ENCODE data around the gene RNLS. TPM values are rescaled to one million over a fixed set of nuclear protein-coding genes. Genes with fewer than 3 reads are reported as not detected.

RNLS gene
- total RNA-seq, 1 experiment from 2014 or later = 8.1 TPM

GRCh38 chr10:88315755-88316154 is 267.4 kb downstream of the RNLS start:
- ChIA-PET CTCF (no interaction called here), POLR2A (ENCODE audit: low non-redundant PET) (no interaction called here)
- no peak for DNase-seq (ENCODE audit: low spot score)
- Histone ChIP-seq H3K4me1 (ENCODE audit: insufficient read depth, low read length, poor library complexity, severe bottlenecking) (no peaks in the 10 kb centered on the region), H3K9me3 (ENCODE audit: low read depth, low read length, poor library complexity, severe bottlenecking) (peaks cover 10% of the 10 kb centered on the region), H3K27me3 (replicated peaks; ENCODE audit: insufficient read depth, low read depth, low read length, poor library complexity) (peaks cover 6% of the 10 kb centered on the region), H3K4me3 (ENCODE audit: low read depth, low read length, poor library complexity, severe bottlenecking) (no peak overlapping the region), H3K36me3 (ENCODE audit: insufficient read depth, low read length, poor library complexity, severe bottlenecking) (no peaks in the 10 kb centered on the region), H3K27ac (ENCODE audit: low read depth, low read length, poor library complexity, severe bottlenecking) (no peak overlapping the region)
- no peak for TF ChIP-seq CTCF (conservative IDR thresholded peaks at IDR 0.05; ENCODE audit: low read depth, low read length)
- no peak for TF ChIP-seq EZH2 (IDR thresholded peaks at IDR 0.05; ENCODE audit: borderline replicate concordance, low read depth, low read length, poor library complexity, severe bottlenecking)
- no TSS peak for BruUV-seq (replicated peaks)
- intact Hi-C loops (cut with micrococcal nuclease; ENCODE audit: unreplicated experiment) = no loop called here

- Histone ChIP-seq H3K4me1 (ENCODE audit: insufficient read depth, low read length, poor library complexity, severe bottlenecking) (no peaks in the 10 kb centered on the region), H3K4me3 (ENCODE audit: low read depth, low read length, poor library complexity, severe bottlenecking) (no peak overlapping the region), H3K27ac (ENCODE audit: low read depth, low read length, poor library complexity, severe bottlenecking) (no peak overlapping the region), H3K27me3 (replicated peaks; ENCODE audit: insufficient read depth, low read depth, low read length, poor library complexity) (peaks cover 6% of the 10 kb centered on the region), H3K36me3 (ENCODE audit: insufficient read depth, low read length, poor library complexity, severe bottlenecking) (no peaks in the 10 kb centered on the region), H3K9me3 (ENCODE audit: low read depth, low read length, poor library complexity, severe bottlenecking) (peaks cover 4% of the 10 kb centered on the region)
- ChIA-PET CTCF (no interaction called here), POLR2A (ENCODE audit: low non-redundant PET) (interaction anchor here (0.6 kb wide), 1 partner anchor 137 kb away, joined by 5 read pairs; no protein-coding TSS in a partner anchor)
- no TSS peak for BruUV-seq (replicated peaks)
- intact Hi-C loops (cut with micrococcal nuclease; ENCODE audit: unreplicated experiment) = no loop called here
- TF ChIP-seq EZH2 (IDR thresholded peaks at IDR 0.05; ENCODE audit: borderline replicate concordance, low read depth, low read length, poor library complexity, severe bottlenecking) (no peak), CTCF (conservative IDR thresholded peaks at IDR 0.05; ENCODE audit: low read depth, low read length) (no peak)
- no peak for DNase-seq (ENCODE audit: low spot score)
Measured at GRCh38 chr10:88314362-88314761, 268.8 kb downstream of the RNLS start.

- CTCF ChIA-PET = no interaction called here
- Histone ChIP-seq H3K36me3 (ENCODE audit: insufficient read depth, low read length, poor library complexity, severe bottlenecking) (no peaks in the 10 kb centered on the region), H3K27ac (ENCODE audit: low read depth, low read length, poor library complexity, severe bottlenecking) (no peak overlapping the region), H3K4me1 (ENCODE audit: insufficient read depth, low read length, poor library complexity, severe bottlenecking) (no peaks in the 10 kb centered on the region), H3K9me3 (ENCODE audit: low read depth, low read length, poor library complexity, severe bottlenecking) (peaks cover 3% of the 10 kb centered on the region), H3K4me3 (ENCODE audit: low read depth, low read length, poor library complexity, severe bottlenecking) (no peak overlapping the region), H3K27me3 (replicated peaks; ENCODE audit: insufficient read depth, low read depth, low read length, poor library complexity) (peaks cover 6% of the 10 kb centered on the region)
- no peak for DNase-seq (ENCODE audit: low spot score)
- BruUV-seq (replicated peaks) = no TSS peak
- no peak for TF ChIP-seq EZH2 (IDR thresholded peaks at IDR 0.05; ENCODE audit: borderline replicate concordance, low read depth, low read length, poor library complexity, severe bottlenecking)
- TF ChIP-seq CTCF (conservative IDR thresholded peaks at IDR 0.05; ENCODE audit: low read depth, low read length) = no peak
- POLR2A ChIA-PET (ENCODE audit: low non-redundant PET) = no interaction called here
- intact Hi-C loops (cut with micrococcal nuclease; ENCODE audit: unreplicated experiment) = no loop called here
Measured at GRCh38 chr10:88313878-88314277, 269.2 kb downstream of the RNLS start.

All from A673 (cell line).